GM13977 (cell line): ENCODE measurements around the gene TECPR2.

ENCODE experiments used
- DNase-seq: peaks from one replicate; pipeline ENCODE4 v3.0.0; 2012; ENCODE audit warnings: low spot score
- CTCF ChIP-seq: IDR thresholded peaks from 2 replicates; pipeline ENCODE4 v1.5.1; 2012; ENCODE audit warnings: mild to moderate bottlenecking, control low read depth; ENCODE audit not compliant: insufficient read depth; ENCODE audit errors: extremely low read depth, missing control alignments
- in situ Hi-C: fragments of 300-500 bp; cut with MboI; formaldehyde crosslinking; loops from one replicate; pipeline ENCODE4 v1.12.0; 2022; ENCODE audit warnings: low sequenced_read_pairs, low pct_unique_long_range_greater_than_20kb, mixed read lengths, inconsistent platforms; ENCODE audit not compliant: unreplicated experiment

Gene TECPR2

DNA sequence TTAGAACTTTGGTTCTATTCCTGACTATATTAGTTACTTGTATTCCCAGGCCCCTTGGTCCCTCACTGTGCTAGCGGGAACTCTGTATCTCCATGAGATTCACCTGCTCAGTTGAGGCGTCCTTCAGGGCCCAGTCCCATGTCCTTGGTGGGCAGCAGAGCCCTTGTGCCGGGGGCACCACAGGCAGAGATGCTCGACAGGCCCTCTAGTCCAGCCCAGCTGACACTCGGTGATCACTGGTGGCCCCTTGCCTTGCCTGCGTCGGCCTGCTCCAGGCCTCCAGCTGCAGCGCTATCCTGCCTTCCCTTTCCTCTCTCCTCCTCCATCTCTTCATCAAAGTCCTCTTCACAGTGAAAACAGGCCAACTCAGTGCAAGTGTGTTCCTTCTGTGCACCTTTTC, 76.8 kb downstream of the TECPR2 start:
- in situ Hi-C loops, result no loop called here
- no peak for TF ChIP-seq CTCF
- DNase-seq, result no peak

DNA sequence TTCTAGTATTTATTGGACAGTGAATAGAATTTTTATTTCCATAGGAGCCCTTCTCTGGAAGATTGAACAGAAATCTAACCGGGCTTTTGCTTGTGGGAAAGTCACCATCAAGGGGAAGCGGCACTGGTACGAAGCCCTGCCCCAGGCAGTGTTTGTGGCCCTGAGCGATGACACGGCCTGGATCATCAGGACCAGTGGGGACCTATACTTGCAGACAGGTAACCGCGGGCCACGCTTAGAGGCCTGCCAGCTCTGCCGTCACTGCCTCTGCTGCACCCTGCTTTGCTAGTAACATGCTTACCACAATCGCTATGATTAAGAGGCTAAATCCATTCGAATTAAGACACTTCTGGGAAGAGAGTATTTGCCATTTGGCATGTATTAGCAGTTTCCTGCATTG, 77.7 kb downstream of the TECPR2 start:
- no peak for TF ChIP-seq CTCF
- in situ Hi-C loops, result no loop called here
- DNase-seq, result no peak

- no peak for DNase-seq
- TF ChIP-seq CTCF, result no peak
- in situ Hi-C loops, result no loop called here
Observed at GRCh38 chr14:102442241-102443211, 79.8 kb downstream of the TECPR2 start.

- in situ Hi-C loops, result no loop called here
- DNase-seq, result no peak
- TF ChIP-seq CTCF, result no peak
Observed at GRCh38 chr14:102445066-102445465, 82.3 kb downstream of the TECPR2 start.

GRCh38 chr14:102445641-102446040, 82.9 kb downstream of the TECPR2 start:
- in situ Hi-C loops, result no loop called here
- DNase-seq, result no peak
- TF ChIP-seq CTCF, result no peak

DNA sequence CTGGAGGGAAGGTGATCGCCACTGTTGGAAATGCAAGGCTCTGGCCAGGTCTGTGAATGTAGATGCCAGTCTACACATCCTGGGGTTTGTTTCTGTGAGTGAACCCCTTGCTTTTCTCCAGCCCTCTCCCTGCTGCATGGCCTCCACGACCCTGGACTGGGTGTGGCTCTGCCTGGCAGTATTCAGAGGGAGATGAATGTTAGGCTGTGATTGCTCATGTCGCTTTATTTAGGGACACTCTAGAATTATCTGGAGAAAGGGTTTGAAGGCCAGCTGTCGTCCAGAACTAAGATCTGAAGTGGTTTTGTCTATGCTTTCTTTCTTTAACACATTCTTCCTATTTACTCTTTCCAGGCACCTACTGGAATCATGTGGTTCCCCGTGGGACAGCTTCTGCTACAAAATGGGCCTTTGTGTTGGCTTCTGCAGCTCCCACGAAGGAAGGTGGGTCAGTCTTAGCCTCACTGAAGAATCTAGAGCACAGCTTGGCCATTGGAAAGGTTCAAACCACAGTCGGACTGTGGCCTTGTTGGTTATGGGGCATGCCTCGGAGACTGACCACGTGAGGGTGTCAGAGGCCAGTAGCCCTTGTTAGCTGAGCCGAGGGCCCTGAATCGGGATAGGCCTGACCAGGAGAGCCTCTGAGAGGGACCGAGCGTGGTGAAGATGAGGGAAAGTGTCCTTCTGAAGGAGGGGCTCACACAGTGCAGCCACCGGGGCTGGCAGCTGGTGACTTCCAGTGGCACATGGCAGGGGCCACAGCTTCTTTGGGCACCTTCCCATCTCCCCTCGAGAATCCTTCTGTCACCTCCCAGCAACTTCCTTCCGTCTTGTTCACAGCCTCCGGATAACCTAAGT, 87.7 kb downstream of the TECPR2 start:
- TF ChIP-seq CTCF, result no peak
- no peak for DNase-seq
- in situ Hi-C loops, result no loop called here
